Measurements from ENCODE around the gene ARHGAP24. TPM values are rescaled to one million over a fixed set of nuclear protein-coding genes. Genes with fewer than 3 reads are reported as not detected.

Gene ARHGAP24
- total RNA-seq, 4 donors from 2014 or later, result 54.8 to 88.6 (median 62.6) TPM

GRCh38 chr4:86032476-86033022 is 557.6 kb downstream of the ARHGAP24 start:
- no peak for TF ChIP-seq CTCF (IDR thresholded peaks at IDR 0.05; ENCODE audit: low read depth)

GRCh38 chr4:86033171-86033570 is 558.2 kb downstream of the ARHGAP24 start:
- no peak for TF ChIP-seq CTCF (IDR thresholded peaks at IDR 0.05; ENCODE audit: low read depth)

GRCh38 chr4:86034616-86035015 is 559.7 kb downstream of the ARHGAP24 start:
- no peak for TF ChIP-seq CTCF (IDR thresholded peaks at IDR 0.05; ENCODE audit: low read depth)

DNA sequence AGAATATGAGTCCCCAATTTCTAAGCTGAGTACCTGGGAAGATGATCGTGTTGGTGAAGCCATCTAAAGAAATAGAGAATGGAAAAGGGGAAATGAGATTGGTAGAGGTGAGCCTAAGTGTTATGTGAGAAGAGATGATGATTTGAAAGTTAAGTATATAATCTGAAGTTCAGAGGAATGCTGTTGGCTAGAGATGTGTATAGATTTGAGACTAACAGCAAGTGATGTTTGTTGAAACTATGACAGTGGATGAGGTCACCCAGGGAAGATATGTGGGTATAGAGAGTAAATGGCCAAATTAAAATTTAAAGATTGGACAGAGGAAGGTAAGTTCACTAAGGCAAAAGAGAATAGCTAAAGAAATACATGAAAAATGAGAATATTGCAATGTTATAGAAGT is 560.7 kb downstream of the ARHGAP24 start:
- no peak for TF ChIP-seq CTCF (IDR thresholded peaks at IDR 0.05; ENCODE audit: low read depth)

GRCh38 chr4:86036736-86037135 is 561.8 kb downstream of the ARHGAP24 start:
- no peak for TF ChIP-seq CTCF (IDR thresholded peaks at IDR 0.05; ENCODE audit: low read depth)

DNA sequence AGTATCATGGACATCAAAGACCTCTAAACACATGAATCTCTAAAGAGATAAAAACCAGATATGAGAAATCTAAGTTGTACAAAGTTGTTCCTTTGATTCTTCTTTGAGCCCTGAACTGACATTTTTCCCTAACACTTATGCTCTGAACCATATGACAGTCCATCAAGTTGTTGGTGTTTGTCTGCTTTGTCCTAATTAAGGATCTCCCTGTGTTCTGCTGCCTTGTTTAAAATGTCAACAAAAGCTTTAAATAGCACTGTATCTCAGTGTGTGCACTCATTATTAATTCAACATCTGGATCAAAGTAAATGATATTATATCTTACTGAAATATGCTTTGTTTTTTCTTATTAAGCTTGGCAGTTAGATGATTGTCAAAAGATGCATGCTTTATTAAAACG is 563.1 kb downstream of the ARHGAP24 start:
- no peak for TF ChIP-seq CTCF (IDR thresholded peaks at IDR 0.05; ENCODE audit: low read depth)

GRCh38 chr4:86043755-86044592 is 569.0 kb downstream of the ARHGAP24 start:
- TF ChIP-seq CTCF (IDR thresholded peaks at IDR 0.05; ENCODE audit: low read depth), result no peak

All from subcutaneous adipose tissue (tissue), 4 donors.